PC-9 (cell line): Measurements from ENCODE around the gene GGTLC1.

Source experiments
- CTCF ChIP-seq: fragments of 200-600 bp; sonication (generic); conservative IDR thresholded peaks from 2 replicates; pipeline ENCODE4 v1.6.1; 2017; ENCODE audit warnings: mixed run types, antibody characterized with exemption, mild to moderate bottlenecking, moderate library complexity
- EZH2 ChIP-seq: fragments of 200-600 bp; sonication (generic); IDR thresholded peaks from 2 replicates; pipeline ENCODE4 v1.8.0; 2017; ENCODE audit warnings: antibody characterized with exemption, low read depth

DNA sequence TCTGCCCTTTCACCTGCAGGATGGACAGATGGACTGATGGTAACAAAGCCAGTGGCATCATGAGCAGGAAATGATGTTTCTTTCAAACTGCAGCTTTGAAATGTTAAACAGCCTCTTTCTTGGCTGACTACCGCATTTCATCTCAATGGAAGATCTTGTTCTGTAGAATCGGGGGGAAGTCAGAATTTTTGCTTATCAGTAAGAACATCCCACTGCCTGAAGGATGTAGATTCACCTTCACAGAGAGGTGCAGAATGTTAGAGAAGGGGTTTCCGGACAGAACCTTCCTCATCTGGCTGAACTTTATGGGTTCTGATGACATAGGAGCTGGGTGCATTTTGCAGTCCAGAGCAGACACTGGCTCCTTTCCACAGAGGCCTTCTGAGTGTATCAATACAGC lies 32.7 kb downstream of the GGTLC1 start:
- TF ChIP-seq CTCF (no peak), EZH2 (no peak)
